NCI-H2029 treated with DMSO at 0.1 percent for 48 hours (cell line): Measurements from ENCODE around the gene SLFN5.
A peak's percentile ranks its signal among the peaks of the same experiment; 100 is the strongest.
"Not testable (repeated sequence)": the region's sequence is repeated elsewhere in the genome, so short reads cannot be mapped to it uniquely, and the experiment has no call there.

ENCODE experiments used
- DNase-seq: peaks from one replicate; lab custom pipeline; 2025; lab: John Stamatoyannopoulos, UW

The SLFN5 gene

DNA sequence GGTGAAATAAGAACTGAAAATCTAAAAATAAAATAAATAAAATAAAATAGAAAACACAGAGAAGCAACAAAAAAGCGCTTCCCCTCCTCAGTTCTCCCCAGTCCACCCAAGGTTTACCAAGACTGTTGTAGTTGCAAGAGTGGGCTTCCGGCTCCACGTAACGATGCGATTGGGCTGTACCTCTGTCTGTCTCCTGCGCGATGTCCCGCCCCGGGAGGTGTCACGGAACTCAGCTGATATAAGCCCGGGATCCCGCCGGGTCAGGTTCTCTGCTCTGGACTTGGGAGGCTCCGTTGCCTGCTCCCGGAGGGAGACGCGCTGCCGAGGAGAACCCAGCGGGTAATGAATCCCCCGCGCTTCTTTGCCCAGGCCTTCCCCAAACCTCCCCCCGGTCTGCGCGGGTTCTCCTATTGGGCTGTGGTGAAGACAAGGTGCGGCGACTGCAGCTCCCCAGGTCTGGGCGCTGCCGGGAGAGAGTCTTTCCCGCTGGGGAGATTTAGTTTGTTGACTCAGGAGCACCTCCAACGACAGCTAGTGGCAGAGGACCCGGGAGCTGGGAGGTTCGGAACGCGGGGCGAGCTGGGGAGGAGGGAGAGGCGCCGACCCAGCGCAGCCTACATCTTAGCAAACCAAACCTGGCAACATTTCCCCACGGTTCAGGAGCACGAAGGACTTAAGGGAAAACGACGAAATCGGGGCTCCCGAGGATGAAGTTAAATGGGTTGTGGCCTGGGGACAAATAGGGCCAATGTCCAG, at the start of gene SLFN5:
SLFN5 (plus strand) TSS at position 268 of the 756 bp plus-strand sequence. CDS start 15,619 bp downstream, outside the sequence.
- DNase-seq, result peak; percentile 39

DNA sequence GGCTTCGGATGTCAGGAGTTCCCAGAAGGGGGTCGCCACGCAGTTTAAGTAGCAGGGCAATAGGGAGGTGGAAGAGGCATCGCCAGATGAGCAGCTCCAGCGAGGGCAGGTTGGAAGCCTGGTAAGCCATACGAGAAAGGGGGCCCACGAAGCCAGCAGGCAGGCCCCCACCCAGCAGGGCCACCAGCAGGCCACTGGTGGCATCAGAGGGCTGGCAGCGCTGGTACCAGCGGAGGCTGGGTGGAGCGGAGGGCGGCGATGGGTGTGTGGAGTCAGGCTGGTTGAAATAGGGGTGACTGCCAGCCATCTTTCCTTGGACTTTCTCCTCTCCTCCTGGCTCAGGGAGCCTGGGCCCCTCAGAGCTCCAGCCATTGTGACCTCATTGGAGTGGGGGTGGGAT, 48.9 kb upstream of the SLFN5 start, which contains the start of gene SLC35G3:
SLC35G3 (minus strand) TSS at position 393 of the 400 bp plus-strand sequence; CDS start at position 307, 86 bp downstream.
- DNase-seq, result not testable (repeated sequence)

DNA sequence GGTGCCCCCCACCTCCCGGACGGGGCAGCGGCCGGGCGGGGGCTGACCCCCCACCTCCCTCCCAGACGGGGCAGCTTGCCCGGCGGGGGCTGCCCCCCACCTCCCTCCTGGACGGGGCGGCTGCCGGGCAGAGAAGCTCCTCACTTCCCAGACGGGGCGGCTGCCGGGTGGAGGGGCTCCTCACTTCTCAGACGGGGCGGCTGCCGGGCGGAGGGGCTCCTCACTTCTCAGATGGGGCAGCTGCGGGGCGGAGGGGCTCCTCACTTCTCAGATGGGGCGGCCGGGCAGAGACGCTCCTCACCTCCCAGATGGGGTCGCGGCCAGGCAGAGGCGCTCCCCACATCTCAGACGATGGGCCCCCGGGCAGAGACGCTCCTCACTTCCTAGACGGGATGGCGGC, 47.8 kb upstream of the SLFN5 start:
- DNase-seq, result not testable (repeated sequence)

DNA sequence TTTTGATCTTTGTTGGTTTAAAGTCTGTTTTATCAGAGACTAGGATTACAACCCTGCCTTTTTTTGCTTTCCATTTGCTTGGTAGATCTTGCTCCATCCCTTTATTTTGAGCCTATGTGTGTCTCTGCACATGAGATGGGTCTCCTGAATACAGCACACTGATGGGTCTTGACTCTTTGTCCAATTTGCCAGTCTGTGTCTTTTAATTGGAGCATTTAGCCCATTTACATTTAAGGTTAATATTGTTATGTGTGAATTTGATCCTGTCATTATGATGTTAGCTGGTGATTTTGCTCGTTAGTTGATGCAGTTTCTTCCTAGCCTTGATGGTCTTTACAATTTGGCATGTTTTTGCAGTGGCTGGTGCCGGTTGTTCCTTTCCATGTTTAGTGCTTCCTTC, 40.3 kb upstream of the SLFN5 start:
- not testable (repeated sequence) for DNase-seq

DNA sequence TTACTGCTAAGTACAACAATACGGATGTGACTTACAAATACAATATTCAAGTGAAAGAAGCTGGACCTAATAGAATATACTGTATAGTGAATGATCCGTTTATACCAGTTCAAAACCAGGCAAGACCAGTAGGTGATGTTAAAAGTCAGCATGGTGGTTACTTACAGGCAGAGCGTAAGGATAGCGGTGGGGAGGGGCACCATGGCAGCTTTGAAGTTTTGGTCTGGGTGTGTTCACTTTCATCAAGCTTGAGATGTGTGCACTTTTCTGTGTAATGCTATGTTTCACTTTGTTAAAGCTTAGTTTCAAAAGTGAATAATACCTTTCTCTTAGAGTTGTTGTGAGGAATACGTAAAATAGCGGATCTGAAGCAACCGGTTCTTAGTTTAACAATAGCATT, 32.1 kb upstream of the SLFN5 start:
- no peak for DNase-seq

DNA sequence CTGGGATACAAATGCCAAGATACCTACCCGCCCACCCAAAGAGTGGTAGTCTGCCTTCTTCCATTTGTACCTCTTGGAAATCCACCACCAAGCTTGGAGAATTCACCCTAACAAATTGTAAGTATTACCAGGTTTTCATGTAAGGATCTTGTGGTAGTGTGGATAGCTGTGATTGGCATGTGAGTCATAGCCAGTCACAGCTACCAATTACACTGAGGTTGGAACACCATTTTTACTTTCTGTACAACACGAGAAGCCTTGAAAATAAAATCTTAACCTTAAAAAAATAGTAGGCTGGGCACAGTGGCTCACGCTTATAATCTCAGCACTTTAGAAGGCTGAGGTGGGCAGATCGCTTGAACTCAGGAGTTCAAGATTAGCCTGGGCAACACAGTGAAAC, 30.2 kb upstream of the SLFN5 start:
- DNase-seq, result no peak

DNA sequence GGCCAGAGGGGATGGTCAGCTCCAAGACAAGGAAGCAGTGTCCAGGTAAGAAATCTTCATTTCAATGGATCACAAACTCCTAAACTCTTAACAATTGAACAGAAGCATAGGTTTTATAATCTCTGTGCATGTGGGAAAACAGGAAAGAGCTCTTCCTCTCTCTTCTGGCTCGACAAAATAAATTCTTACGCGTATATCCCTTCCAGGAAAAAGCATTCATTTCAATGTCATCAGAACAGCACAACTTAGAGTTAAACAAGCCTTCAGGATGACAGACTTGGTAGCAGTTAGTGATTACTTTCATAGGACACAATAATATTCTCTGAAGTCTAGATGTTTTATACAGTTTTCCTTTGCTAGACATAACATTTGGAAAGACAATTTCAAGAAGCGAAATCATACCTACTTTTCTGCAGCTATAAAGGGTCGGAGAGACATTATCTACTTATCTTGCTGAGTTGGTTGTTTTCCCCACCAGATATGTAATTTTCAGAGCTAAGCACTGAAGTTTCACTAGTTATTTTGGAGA, 29.4 kb upstream of the SLFN5 start:
- no peak for DNase-seq

DNA sequence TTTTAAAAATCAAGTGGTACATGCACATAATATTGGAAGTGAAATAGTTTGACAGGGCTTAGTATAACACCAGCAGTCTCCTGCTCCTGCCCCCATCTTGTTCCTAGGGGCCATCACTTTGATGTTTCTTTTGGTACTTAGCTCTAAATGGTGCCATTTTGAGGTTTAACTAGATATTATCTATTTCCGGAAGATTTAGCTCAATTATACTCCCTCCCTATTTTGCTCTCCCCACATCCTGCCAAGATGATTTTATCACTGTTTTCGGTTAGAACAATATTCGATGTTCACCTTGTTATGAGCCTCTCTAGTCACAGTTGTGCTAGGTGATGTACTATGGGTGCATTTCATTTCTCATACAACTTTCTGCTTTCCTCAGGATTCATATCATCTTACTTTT, 28.7 kb upstream of the SLFN5 start:
- no peak for DNase-seq

DNA sequence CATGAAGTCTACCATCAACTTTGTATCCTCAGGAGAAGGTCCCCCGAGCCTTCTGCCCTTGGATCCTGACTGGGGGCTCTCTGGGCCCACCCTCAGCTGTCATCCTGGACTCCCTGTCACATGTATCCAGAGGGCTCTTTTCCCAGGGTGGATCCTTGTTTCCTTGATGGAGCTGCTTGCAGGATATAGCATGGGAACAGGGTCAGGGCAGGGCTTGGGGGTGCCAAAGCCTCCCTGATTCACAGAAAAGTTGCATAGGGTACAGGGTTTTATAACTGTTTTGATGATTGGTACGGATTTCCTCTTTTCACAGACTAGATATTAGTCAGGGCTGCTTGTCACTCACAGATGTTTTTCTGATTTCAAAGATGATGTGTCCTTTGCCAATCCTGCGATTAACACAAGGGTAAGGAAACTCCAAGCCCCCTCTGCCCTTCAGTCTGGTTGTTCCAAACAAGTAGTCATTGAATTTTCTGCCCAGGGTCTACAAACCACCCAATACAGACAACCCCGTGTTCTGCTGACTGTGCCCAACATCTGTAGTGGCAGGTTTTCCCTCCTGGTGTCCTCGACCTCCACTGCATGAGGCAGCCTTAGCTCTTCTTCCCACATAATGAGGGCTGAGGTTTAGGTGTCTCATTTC, 28.1 kb upstream of the SLFN5 start:
- no peak for DNase-seq

DNA sequence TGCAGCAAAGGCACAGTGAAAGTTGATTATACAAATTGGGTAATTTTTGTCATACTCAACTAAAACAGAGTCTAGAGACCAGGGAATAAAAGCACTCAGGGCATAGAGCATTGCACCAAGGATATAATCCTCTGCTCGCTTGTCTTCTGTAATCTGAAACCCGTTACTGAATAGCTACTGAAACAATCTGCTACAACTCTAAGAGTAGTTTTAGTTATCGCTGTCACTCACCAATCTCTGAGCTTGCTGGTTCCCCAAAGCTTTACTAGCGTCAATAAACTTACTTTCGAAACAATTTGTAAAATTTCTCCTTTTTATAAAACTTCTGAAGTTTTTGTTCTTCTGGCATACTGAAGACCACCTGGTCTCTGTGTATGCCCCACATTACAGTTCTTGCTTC, 25.8 kb upstream of the SLFN5 start:
- DNase-seq, result no peak

DNA sequence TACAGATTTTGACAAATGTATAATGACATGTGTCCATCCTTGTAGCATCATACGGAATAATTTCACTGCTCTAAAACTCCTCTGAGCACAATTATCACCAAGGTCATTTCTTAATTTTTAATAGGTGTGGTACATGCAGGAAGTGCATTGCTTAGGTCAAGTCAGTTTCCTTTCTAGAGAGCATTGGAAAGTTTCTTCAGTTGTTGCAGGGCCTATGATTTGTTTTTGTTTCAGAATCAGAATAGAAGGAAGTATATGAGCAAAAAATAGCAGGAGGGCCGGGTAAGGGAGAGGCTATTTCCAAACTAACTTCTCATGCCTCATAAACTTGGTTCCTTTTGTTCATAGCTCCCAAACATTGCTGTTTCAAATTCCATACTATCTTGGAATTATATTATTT, 24.0 kb upstream of the SLFN5 start:
- DNase-seq, result no peak

DNA sequence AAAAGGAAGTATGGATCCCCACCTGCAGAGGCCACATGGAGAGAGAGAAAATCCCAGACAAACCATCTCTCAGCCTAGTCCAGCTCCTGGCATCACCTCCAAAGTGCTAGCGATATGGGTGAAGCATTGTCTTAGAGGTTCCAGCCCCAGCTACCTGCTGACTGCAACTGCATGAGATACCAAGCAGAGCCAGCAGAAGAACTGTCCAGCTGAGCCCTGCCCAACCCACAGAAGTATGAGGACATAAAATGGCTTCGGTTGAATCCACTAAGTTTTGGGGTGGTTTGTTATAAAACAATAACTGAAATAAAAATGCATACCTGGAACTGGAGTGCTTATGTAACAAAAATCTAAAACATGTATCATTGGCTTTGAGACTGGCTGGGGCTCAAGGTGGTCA, 20.4 kb upstream of the SLFN5 start:
- DNase-seq, result no peak

DNA sequence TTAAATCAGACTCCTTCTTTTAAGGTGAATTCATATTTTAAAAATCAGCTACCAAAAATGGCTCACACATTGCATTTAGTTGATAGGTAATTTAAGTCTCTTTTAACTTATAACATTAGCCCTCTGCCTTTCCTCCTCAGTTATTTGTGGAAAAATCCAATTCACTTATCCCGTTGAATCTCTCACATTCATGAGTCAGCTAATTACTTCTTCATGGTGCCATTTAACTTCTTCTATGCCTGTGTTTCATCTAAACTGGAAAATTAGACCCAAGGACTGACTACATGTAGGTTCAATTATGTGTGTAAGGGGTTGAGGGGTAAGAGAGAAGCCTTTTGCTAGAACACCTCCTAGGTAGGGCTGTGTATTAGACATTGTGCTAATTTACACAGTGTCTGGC, 18.4 kb upstream of the SLFN5 start:
- DNase-seq, result no peak

DNA sequence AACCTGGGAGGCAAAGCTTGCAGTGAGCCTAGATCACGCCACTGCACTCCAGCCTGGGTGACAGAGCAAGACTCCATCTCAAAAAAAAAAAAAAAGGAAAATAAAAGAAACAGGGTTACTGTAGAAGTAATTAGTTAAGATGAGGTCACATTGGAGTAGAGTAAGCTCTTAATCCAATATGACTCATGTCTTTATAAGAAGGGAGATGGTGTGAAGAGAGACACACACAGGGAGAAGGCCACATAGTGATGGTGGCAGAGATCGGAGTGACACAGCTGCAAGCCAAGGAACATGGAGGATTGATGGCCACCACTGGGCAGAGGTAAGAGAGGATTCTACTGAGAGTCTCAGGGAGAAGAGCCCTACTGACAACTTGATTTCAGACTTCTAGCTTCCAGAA, 15.3 kb upstream of the SLFN5 start:
- DNase-seq, result no peak

DNA sequence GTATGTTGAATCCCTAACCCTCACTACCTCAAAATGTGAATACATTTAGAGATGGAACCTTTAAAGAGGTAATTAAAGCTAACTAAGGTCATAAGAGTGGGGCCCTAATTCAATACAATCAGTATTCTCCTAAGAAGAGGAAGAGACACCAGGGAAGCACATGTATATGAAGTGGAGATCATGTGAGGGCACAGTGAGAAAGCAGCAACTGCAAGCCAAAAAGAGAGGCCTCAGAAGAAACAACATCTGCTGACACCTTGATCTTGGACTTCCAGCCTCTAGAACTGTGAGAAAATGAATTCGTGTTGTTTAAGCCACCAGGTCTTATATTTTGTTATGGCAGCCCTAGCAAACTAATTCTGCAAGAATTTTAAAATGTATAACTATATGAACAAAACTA, 13.2 kb upstream of the SLFN5 start:
- no peak for DNase-seq

DNA sequence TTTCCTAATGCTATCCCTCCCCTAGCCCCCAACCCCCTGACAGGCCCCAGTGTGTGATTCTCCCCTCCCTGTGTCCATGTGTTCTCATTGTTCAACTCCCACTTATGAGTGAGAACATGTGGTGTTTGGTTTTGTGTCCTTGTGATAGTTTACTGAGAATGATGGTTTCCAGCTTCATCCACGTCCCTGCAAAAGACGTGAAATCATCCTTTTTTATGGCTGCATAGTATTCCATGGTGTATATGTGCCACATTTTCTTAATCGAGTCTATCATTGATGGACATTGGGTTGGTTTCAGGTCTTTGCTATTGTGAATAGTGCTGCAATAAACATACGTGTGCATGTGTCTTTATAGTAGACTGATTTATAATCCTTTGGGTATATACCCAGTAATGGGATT, 8.6 kb upstream of the SLFN5 start:
- not testable (repeated sequence) for DNase-seq

DNA sequence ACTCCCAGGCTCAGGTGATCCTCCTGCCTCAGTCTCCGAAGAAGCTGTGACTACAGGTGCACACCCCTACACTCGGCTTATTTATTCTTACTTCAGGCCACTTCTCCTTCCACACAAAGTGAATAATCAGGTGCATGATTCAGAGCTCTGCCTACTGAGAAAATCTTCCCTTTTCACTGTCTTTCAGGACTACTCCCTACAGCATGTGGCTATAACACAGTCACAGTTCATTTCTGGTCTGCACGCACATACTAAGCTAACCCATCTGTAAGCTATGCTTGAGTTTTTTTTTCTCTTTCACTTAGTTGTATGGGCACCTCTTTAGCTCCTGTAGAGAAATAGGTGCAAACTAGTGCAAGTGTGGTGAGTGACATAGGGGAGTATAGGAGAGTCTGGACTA, 7.6 kb upstream of the SLFN5 start:
- DNase-seq, result no peak

DNA sequence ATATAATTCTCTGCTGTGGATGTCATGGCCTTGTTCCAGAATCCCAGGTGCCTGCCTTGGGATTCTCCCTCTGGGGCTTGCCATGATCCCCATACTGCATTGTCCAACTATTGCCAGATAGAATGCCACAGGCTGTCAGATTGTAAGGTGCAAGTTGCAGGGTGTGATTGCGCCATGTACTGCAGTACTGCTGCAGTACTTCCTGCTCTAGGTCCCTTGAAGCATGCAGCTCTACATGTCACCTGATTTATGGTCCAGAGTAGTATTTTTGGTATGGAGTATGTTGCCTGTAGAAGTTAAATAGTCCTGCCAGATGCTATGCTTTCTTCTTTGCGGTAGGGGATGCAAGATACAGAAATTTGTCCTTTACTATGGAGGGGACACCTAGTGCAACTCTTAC, 7.0 kb upstream of the SLFN5 start:
- DNase-seq, result no peak

DNA sequence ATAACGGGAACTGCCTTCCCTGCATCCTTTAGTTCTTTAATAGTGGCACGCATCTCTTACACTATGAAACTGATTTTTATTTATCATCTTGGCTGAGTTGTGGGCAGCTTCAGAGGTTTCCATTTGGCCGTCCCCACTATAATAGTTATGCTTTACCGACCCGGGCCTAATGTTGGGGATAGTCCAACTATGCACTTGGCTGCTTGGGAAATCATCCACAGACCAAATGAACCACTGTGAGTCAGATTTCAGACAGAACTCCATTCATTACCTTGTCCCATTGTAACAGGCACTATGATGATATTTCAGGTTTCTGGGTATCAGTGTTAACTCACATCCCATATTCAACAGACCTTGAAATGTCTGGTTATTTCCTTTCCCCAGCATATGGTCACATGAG, 6.1 kb upstream of the SLFN5 start:
- no peak for DNase-seq

DNA sequence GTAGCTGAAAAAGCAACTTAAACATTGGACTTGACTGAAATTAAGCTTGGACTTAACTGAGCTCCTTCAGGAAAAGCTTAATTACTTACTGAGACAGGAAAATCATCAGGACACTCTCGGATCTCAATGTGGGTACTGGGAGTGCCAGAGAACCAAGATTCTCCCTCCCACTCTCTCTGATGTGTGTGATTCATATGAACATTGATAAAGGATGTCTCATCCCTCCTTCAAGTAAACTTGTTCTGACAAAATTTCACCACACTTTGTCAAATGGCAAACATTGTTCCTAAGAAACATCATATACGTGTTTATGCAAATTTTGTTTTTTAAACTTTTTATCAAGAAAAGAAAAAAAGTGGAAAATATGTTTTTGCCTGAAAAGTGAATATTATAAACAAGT, 4.1 kb upstream of the SLFN5 start:
- no peak for DNase-seq

DNA sequence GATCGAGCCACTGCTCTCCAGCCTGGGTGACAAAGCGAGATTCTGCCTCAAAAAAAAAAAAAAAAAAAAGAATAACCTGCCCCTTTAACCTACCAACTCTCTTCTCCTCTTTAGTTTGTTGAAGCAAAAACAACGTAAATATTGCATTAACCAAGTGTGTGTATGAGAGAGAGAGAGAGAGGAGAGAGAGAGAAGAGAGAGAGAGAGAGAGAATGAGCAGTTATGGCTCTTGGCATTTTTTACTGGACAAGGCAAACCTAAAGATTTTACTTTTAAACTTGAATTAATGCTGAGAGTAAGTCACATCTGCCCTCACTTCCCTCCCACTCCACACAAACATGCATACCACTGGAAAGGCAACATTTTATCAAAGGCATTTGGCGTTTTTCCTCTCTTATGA, 3.0 kb upstream of the SLFN5 start:
- DNase-seq, result no peak

DNA sequence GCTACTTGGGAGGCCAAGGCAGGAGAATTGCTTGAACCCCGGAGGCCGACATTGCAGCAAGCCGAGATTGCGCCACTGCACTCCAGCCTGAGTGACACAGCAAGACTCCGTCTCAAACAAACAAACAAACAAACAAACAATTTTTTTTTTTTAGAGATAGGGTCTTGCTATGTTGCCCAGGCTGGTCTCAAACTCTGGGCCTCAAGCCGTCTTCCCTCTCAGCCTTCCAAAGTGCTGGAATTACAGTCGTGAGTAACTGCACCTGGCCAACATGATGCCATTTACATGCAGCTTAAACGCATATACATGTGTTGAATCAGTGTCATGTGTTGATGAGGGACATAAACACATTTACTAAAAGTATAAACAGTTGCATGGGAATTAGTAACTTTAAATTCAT, 2.0 kb upstream of the SLFN5 start:
- no peak for DNase-seq

DNA sequence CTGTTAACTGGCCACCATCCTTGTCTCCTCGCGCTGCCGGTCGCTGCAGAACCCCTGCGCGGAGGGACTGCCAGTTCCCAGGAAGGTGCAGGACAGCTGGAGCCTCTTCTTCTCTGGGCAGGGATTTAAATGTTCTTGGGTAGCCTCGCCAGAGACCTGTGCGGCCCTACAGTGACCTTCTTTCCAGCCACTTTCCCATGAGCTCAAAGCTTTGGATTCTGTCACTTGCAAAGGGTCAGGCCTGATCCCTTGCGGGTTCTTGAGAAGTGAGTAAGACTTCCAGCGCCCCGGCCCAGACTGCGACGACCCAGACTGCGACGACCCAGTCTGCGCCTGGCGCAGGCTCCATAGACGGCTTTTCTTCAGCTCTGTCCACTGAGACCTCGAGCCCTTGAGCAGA, 1.4 kb upstream of the SLFN5 start:
- DNase-seq, result no peak
